Peyer's patch (tissue), 4 donors: ENCODE data around the gene NPAT. TPM values are rescaled to one million over a fixed set of nuclear protein-coding genes. Genes with fewer than 3 reads are reported as not detected.

Source experiments
- DNase-seq, 3 donors: peaks; one replicate each; pipeline ENCODE4 v3.0.0-alpha.2; 2017 to 2019
- H3K27ac ChIP-seq, 4 donors: fragments of 200-600 bp; sonication (generic); one replicate each; pipeline ENCODE4 v1.5.1; 2016 to 2019
- H3K27me3 ChIP-seq, 2 donors: fragments of 200-600 bp; sonication (generic); one replicate each; pipeline ENCODE4 v1.5.1; 2019
- H3K36me3 ChIP-seq, 3 donors: fragments of 200-600 bp; sonication (generic); one replicate each; pipeline ENCODE4 v1.5.1; 2016 to 2019
- H3K4me1 ChIP-seq, 4 donors: fragments of 200-600 bp; sonication (generic); one replicate each; pipeline ENCODE4 v1.5.1; 2016 to 2019
- H3K4me3 ChIP-seq, 4 donors: fragments of 200-600 bp; sonication (generic); 1 replicate in 3 of 4; 2 replicates in 1 of 4; pipeline ENCODE4 v1.5.1; 2016 to 2019; ENCODE audit warnings: mild to moderate bottlenecking in 1 of 4
- H3K9me3 ChIP-seq, 4 donors: fragments of 200-600 bp; sonication (generic); one replicate each; pipeline ENCODE4 v1.5.1; 2016 to 2019; ENCODE audit warnings: mild to moderate bottlenecking in 1 of 4
- POLR2A ChIP-seq, 2 donors: fragments of 450-650 bp; IDR thresholded peaks; one replicate each; pipeline ENCODE4 v1.5.1; 2017; ENCODE audit warnings: antibody characterized with exemption in 2 of 2, mild to moderate bottlenecking in 2 of 2, moderate library complexity in 2 of 2
- total RNA-seq, 4 donors: library from RNA; depleted of rRNA; stranded (reverse); fragments of >200 nt; gene quantifications; one replicate each; pipeline ENCODE4 v1.1.0, GENCODE V29; 2016
- TF ChIP-seq, protein P1 (sequence below), 6 experiments: fragments of 450-650 bp in 4 of 6; fragments of 200-600 bp in 2 of 6; sonication (generic) in 1 of 6; IDR thresholded peaks; one replicate each; pipeline ENCODE4 v1.5.1; 2017 to 2019; ENCODE audit warnings: antibody characterized with exemption in 6 of 6, mild to moderate bottlenecking in 3 of 6, moderate library complexity in 1 of 6

Gene NPAT
- total RNA-seq, 4 donors from 2014 or later, result 14.4 to 48.7 (median 14.7) TPM

DNA sequence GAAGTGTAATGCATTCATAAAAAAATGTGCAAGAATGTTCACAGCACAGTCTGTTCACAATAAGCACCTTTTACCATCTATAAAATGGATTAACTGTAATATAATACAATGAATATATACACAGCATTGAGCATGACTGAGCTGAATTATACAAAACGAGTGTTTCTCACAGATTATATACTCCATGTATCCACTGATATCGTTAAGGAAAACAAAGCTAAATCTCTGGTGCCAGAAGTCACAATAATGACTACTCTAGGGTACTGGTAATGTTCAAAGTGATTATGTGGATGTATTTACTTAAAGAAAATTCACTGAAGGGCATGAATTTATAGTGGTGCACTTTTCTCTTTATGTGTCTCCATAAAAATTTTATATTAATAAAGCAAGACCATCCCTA, 67.8 kb downstream of the NPAT start:
- Histone ChIP-seq H3K9me3 (no peaks in the 10 kb centered on the region), H3K27ac (no peak overlapping the region), H3K27me3 (no peaks in the 10 kb centered on the region), H3K36me3 (peaks cover 0 to 71% (median 0%) of the 10 kb centered on the region in 3 donors), H3K4me1 (no peaks in the 10 kb centered on the region), H3K4me3 (no peak overlapping the region)
- DNase-seq, result no peak
- TF ChIP-seq POLR2A (IDR thresholded peaks at IDR 0.05), result no peak
- TF ChIP-seq, protein P1, sequence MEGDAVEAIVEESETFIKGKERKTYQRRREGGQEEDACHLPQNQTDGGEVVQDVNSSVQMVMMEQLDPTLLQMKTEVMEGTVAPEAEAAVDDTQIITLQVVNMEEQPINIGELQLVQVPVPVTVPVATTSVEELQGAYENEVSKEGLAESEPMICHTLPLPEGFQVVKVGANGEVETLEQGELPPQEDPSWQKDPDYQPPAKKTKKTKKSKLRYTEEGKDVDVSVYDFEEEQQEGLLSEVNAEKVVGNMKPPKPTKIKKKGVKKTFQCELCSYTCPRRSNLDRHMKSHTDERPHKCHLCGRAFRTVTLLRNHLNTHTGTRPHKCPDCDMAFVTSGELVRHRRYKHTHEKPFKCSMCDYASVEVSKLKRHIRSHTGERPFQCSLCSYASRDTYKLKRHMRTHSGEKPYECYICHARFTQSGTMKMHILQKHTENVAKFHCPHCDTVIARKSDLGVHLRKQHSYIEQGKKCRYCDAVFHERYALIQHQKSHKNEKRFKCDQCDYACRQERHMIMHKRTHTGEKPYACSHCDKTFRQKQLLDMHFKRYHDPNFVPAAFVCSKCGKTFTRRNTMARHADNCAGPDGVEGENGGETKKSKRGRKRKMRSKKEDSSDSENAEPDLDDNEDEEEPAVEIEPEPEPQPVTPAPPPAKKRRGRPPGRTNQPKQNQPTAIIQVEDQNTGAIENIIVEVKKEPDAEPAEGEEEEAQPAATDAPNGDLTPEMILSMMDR (IDR thresholded peaks at IDR 0.05), result no peak

DNA sequence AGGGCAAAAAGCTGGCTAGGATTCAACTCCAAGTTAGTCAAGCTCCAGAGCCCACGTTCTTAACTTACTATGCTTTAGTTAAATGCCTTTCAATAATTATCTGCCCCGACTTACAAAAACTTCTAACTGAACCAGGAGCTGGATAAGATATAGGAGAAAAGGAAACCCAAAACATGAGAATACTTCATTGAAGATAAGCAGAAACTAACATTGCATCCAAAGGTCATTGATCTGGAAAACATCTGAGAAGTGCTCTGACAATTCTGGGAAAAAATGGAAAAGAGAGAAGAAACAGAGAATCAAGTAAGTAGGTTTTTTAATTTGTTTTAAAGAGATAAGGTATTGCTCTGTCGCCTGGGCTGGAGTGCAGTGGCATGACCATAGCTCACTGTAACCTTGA, 73.9 kb downstream of the NPAT start:
- Histone ChIP-seq H3K27me3 (no peaks in the 10 kb centered on the region), H3K27ac (no peak overlapping the region), H3K4me1 (no peaks in the 10 kb centered on the region), H3K4me3 (no peak overlapping the region), H3K9me3 (no peaks in the 10 kb centered on the region), H3K36me3 (peaks cover 0 to 91% (median 4%) of the 10 kb centered on the region in 3 donors)
- DNase-seq, result no peak
- TF ChIP-seq, protein P1 (IDR thresholded peaks at IDR 0.05), result no peak
- no peak for TF ChIP-seq POLR2A (IDR thresholded peaks at IDR 0.05)

DNA sequence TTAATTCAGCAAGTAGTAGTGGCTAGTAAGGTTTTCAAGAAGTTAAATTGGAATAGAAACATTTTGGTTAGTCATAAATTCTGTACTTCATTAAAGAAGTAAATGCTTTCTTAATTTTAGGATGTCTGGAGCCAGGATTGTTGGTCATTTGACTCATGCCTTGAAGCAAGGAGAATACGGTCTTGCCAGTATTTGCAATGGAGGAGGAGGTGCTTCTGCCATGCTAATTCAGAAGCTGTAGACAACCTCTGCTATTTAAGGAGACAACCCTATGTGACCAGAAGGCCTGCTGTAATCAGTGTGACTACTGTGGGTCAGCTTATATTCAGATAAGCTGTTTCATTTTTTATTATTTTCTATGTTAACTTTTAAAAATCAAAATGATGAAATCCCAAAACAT, 75.3 kb downstream of the NPAT start:
- no peaks in the 10 kb centered on the region for H3K9me3 ChIP-seq
- H3K4me1 ChIP-seq, result no peaks in the 10 kb centered on the region
- no peaks in the 10 kb centered on the region for H3K27me3 ChIP-seq
- H3K36me3 ChIP-seq, result peaks cover 0 to 94% (median 4%) of the 10 kb centered on the region in 3 donors
- no peak overlapping the region for H3K4me3 ChIP-seq
- H3K27ac ChIP-seq, result no peak overlapping the region
- no peak for DNase-seq
- no peak for TF ChIP-seq POLR2A (IDR thresholded peaks at IDR 0.05)
- TF ChIP-seq, protein P1 (IDR thresholded peaks at IDR 0.05), result no peak

DNA sequence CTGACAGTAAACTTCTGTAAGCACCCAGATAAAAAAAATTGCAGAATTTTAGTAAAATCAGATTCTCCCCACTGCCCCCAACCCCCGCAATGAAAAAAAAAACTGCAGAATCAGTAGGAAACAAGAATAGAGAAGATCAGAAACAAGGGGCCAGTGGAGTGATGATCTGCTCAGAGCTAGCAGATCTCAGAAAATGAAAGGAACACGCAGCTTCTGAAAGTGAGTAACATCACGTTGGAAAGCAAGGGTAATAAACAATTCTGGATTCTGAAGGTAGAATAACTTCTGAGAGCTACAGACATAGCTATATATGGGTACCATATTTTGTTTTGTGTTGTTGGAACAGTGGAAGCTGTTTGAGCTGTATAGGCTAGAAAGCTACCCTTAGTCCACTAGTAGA, 77.8 kb downstream of the NPAT start:
- Histone ChIP-seq H3K9me3 (no peaks in the 10 kb centered on the region), H3K36me3 (peaks cover 0 to 91% (median 4%) of the 10 kb centered on the region in 3 donors), H3K27ac (no peak overlapping the region), H3K4me1 (no peaks in the 10 kb centered on the region), H3K27me3 (no peaks in the 10 kb centered on the region), H3K4me3 (no peak overlapping the region)
- DNase-seq, result no peak
- TF ChIP-seq, protein P1 (IDR thresholded peaks at IDR 0.05), result no peak
- TF ChIP-seq POLR2A (IDR thresholded peaks at IDR 0.05), result no peak

DNA sequence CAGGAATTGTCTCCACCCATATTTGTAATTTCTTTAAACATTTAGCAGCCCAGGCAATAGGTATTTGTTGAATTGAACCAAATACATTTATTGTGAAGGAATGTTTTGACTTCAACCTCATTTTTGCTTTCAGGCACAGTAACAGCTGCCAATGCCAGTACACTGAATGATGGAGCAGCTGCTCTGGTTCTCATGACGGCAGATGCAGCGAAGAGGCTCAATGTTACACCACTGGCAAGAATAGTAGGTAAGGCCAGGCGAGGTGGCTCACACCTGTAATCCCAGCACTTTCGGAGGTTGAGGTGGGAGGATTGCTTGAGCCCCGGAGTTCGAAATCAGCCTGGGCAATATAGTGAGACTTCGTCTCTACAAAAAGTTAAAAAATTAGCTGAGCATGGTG, 80.1 kb downstream of the NPAT start:
- no peak for TF ChIP-seq POLR2A (IDR thresholded peaks at IDR 0.05)
- TF ChIP-seq, protein P1 (IDR thresholded peaks at IDR 0.05), result no peak
- no peaks in the 10 kb centered on the region for H3K27me3 ChIP-seq
- H3K4me1 ChIP-seq, result no peaks in the 10 kb centered on the region
- H3K4me3 ChIP-seq, result no peak overlapping the region
- peaks cover 0 to 76% (median 3%) of the 10 kb centered on the region in 3 donors for H3K36me3 ChIP-seq
- DNase-seq, result no peak
- no peak overlapping the region for H3K27ac ChIP-seq
- H3K9me3 ChIP-seq, result no peaks in the 10 kb centered on the region

DNA sequence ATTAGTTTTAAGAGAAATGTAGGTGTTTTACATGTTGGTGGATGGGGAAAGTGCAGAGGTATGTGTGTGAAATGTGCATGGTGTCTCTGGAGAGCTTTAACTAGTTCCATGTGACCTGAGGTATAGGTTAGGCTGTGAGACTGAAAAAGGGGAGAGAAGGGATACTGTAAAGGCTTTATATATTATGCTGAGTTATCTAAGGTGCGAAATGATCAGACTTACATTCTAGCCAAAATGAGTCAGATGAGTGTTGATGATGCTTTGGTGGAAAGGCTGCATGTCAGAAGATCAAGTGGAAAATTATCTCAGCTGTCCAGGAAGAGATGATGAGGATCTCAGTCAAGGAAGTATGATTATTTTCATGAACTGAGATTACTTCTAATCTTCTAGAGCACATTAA, 85.2 kb downstream of the NPAT start:
- Histone ChIP-seq H3K4me3 (no peak overlapping the region), H3K4me1 (no peaks in the 10 kb centered on the region), H3K36me3 (peaks cover 0 to 39% (median 0%) of the 10 kb centered on the region in 3 donors), H3K27me3 (no peaks in the 10 kb centered on the region), H3K9me3 (no peaks in the 10 kb centered on the region), H3K27ac (no peak overlapping the region)
- TF ChIP-seq, protein P1 (IDR thresholded peaks at IDR 0.05), result no peak
- no peak for TF ChIP-seq POLR2A (IDR thresholded peaks at IDR 0.05)
- no peak for DNase-seq
